Activated CD4-positive, alpha-beta T cell treated with anti-CD3 and anti-CD28 coated beads, Interleukin-2, amount 50 U/mL, for 1 hour (primary cell): ENCODE data around the gene AKAP8L.
"Not testable (repeated sequence)": the region's sequence is repeated elsewhere in the genome, so short reads cannot be mapped to it uniquely, and the experiment has no call there.

Source experiments
- DNase-seq: peaks from one replicate; pipeline ENCODE4 v3.0.0-alpha.2; 2020

The AKAP8L gene

DNA sequence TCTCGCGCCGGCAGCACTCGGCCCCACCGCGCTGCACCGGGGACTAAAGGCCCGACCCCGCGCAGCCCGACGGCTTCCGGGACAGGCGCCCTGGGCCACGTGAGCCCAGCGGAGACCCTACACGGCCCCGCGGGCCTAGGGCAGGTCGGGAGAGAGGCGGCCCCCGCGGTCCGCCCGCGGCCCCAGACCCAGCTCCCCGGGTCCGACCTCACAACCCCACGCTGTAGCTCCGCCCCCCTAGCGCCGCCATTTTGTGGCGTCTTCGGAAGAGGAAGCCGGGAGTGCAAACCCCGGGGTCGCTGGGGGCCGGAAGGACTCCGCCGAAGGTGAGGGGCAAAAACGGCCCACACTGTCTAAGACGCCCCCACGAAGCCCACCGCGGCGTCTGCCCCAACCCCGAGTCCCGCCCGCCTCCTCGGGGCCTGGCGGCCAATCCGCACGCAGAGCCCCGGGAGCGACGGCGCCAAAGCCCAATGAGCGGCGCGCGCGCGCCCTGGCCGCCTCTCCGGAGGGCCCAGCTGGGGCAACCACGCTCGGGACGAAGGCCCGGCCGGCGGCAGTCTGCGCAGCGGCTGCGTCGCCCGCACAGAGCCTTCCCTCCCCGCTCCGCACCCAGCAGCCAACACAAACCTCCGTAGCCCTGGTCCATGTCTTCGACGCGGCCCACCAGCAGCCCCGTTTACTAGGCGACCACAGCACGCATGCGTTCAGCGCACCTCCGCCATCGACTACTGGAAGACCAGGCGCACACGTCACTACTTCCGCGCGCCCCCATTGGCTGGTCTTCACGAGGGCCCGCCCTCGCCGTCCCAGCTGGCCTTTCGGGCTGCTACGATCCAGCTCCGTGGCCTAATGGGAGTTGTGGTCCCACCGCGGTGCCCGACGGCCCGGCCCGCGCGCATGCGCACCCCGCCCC lies 39.4 kb downstream of the AKAP8L start, which contains the start of gene AKAP8:
Gene AKAP8, minus strand, starts transcription at position 705 of the 916 bp plus-strand sequence. Its CDS starts 56 bp downstream, at position 649.
- peak; percentile 97 for DNase-seq

DNA sequence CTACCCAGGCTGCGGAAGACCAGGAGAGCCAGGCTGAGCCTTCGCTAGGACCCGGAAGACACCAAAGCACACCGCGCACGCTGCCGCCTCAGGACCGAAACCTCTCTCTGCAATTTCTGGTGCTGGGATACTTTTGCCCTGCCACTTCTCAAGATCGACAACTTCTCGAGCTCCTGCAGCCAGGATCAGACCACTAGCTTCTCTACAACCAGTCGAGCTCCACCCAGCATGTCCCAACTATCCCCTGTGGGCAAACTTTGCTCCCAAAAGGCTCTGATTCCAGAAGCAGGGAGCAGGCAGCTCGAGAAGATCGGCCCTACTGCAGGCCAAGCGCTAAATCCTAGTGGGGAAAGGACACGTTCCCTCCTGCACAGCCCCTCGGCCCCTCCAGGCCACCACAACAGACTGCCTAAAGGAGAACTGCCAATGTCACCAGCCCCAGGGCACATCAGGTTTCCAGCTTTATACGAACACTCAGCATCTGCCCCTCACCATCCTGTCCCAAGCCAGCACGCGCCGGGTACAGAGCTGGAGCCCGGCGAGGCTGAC lies 40.2 kb downstream of the AKAP8L start:
- DNase-seq, result peak; percentile 39

DNA sequence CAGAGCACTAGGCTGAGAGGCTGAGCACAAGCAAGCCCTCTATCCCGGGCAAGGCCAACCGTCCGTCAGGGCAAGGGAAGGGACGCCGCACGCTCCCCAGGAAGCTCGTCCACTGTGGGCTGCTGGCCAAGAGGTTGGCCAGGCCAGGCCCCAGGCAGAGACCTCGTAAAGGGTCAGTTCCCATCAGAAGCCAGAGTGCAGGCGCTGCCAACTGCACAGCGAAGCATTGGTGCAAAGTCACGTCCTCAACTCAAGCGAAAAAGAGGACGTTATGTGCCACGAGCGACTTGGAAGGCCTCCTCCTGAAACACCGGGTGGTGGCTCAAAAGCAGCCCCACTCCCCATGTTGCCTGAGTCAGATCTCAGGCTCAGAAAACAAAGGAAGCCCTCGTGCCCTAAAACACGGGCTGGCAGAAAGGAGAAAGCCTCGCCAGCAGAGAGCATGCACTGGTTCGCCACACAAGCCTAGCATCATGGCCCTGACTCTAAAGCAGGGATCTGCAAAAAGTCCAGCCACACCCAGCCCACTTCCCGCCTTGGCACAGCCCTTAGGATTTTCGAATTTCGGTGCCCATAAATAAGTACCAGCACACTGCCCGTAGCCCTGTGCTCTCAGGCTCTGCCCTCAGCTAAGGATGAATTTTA lies 43.9 kb downstream of the AKAP8L start:
- no peak for DNase-seq

DNA sequence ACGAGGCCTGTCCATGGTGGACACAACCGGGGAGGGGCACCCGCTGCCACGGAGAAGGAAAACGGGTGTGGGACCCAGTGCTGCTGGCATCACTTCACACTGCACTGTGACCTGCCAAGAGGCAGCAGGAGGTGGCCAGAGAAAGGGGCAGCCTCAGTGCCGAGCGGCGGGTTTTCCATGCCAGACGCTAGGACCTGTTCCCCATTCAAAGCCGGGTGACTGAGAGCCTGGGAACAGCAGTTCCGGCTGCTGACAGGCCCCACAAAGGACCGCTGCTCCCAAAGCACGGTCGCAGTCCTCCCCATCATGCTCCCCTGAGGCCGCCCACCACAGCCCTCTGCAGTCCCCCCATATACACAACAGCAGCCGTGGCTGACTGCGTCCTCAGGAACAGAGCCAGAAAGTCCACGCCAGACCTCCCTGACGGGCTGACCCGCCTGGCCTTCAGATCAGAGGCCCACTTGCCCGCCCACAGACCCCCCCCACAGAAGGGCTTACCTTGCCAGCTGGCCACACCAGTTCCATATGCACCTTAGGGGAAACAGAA lies 44.6 kb downstream of the AKAP8L start:
- DNase-seq, result no peak

DNA sequence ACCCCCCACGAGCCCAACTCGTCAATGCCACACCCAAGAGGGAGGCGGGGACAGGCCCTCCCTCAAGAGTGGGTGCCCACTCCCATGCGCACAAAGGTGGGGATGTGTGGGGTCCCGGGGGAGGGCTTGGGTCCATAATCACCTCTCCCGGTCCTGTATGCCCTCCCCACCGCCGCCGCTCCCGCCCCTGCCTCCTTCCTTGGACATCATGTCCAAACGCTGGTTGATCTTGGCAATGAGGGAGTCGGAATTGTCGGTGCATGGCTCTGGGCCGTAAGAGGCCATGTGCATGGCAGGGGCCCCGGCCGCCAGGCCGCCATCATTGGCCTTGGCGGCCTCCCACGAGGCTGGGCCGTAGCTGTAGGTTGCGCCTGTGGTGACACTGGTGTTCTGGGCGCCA lies 45.1 kb downstream of the AKAP8L start:
- no peak for DNase-seq

DNA sequence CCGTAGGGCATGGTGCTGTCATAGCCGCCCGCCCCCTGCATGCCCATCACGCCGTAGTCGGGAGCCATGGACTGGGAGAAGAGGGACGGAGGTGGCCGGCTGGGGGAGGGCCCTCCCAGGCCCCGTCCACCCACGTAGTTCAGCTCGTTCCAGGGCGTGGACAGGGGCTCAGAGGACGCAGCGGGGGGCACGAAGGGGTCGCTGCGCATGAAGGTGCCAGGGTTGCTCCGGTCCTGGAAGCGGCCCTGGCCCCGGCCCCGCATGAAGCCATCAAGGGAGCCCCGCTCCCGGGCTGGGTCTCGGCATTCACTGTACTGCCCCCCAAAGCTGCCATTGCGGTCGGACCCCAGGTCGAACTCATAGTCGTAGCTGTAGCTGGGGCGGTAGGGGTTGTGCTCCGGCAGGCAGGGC lies 45.9 kb downstream of the AKAP8L start:
- no peak for DNase-seq

DNA sequence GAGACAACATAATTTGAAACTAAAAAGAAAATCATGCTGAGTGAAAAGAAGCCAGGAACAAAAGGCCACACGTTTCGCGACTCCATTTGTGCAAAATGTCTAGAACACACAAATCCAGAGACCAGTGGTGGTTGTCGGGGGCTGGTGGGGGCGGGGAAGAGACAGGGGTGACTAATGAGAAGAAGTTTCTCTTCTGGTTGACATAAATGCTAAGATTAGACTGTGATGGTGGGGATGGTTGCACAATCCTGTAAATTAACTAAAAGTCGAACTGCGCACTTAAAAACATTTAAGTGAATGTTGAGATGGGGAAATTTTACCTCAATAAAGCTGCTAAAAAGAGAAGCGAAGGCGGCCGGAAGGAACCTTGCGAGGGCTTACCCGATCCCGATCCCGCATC lies 46.3 kb downstream of the AKAP8L start:
- DNase-seq, result no peak

DNA sequence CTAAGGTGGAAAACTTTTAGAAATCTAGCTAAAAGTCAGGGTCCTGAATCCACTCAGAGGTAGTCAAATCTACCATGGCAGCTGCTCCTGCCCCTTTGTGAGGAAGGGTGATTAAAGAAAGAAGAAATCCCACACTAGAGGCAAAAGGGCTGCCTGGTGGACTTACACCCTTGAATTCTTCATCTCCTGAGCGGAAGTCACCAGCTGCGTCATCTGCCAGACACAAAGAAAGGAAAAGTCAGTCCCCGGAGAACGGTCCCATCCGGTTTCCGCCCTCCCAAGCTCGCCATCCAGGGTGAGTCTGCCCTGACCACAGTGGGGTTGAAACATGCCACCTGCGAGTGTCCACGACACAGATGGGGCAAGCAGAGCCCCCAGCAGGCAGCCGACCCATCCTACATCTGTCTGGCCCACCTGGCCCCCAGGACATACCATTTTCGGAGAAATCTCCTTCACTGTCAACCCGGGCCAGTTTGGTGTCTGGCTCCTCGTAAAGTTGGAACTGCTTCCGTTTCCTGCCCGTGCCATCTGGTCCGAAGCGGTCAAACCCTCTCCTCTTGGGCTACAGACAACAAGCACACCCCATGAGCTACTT lies 46.9 kb downstream of the AKAP8L start:
- DNase-seq, result no peak

DNA sequence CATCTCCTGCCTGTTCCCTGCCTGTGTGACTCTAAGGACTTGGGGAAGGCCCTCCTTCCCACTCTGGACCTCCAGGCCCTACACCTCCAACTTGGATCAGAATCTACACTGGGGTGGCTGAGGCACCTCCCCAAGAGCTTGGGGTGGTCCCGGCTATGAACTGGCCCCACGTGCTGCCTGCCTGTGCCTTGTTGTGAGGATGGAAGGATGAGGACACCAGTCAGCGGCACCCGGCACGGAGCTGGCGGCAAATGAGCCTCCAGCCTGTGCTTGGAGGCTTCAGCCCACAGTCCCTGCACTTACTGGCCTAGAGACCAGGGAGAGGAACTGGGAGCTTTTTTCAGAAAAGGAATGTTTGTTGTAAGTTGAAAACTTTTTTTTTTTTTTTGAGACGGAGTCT lies 47.7 kb downstream of the AKAP8L start:
- no peak for DNase-seq

DNA sequence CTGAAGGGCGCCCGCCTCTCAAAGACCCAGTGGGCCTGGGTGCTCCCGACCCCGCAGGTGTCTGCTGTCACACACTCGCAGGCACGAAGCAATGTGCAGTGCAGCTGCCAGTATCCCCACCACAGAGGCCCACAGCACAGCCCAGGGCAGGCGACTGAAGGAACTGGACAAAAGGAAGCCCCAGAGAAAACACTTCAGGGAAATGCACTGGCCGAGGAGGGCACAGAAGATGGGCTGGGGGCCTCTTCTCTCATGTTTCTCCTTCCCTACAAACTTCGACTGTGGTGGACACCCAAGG lies 49.2 kb downstream of the AKAP8L start:
- DNase-seq, result no peak

DNA sequence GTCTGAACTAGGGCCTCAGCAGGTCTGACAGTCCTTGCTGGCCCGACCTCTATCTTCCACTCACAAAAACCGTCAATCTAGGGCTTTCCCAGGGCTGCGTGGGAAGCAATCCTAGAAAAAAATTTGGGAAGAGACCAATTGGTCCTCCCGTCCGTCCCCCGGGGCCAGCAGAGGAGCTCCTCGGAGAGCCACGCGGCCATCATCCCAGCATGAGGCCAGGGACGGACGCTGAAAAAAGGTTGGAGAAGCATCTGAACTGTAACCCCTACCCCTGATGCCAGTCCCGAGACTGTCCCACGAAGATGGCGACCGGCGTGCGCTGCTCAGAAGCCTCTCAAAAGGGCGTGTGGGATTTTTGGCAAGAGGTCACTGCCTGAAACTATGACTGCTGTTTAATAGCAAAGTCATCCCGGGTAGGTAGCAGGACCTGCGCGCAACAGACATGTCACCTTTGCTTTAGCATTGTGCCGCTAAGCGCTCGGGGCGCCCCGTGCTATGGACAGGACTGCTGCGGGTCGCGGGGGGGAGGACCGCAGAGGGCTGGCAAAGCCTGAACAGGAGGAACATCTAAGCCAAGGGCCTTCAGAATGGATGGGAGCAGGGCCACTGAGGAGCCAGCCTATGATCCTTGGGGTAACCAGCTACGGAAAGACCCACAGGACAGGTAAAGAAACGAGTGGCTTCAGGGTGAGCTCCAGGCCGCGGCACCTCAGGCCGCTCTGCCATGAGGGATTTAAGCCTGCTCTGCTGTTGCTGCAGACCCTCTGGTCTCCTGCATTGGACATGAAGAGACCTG lies 49.8 kb downstream of the AKAP8L start:
- no peak for DNase-seq

DNA sequence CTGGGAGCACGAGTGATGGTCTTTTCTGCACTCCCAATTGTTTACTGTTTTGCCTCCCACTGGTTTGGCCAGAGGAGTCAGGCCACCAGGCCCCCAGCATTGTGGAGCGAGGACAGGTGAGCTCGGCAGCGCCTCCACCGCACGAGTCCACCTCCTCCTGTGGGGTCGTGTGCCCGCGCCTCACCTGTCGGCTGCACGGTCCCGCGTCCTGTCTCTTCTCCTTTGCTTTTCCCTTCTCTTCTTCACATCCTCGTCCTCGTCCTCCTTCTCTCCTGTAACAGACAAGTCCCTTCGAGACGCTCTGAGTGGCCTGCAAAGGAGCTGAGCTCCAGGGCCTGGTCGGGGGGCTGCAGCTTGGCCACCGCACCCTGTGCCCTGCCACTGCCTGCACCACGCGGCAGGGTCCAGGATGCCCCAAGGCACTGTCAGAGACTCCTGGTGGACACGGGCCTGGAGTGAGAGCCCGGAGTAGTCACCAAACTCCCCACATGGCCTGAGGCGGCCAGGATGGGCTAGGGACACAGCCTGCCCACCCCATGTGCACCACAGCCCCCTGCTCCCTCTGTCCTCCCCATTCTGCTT lies 50.6 kb downstream of the AKAP8L start:
- no peak for DNase-seq

DNA sequence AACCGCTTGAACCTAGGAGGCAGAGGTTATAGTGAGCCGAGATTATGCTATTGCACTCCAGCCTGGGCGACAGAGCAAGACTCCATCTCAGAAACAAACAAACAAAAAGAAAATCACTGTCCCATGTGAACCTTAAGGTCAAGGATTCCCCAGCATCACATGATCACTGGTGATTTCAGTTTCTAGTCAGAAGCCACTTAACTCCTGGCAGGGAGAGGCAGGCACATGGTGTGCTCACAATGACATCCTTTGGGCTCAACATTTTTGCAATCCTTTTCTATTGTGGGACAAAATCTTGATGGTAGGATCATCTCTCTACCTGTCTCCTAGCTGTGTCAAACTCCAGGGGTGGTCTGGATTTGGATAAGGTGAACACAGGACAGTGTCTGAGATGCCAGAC lies 51.3 kb downstream of the AKAP8L start:
- no peak for DNase-seq

DNA sequence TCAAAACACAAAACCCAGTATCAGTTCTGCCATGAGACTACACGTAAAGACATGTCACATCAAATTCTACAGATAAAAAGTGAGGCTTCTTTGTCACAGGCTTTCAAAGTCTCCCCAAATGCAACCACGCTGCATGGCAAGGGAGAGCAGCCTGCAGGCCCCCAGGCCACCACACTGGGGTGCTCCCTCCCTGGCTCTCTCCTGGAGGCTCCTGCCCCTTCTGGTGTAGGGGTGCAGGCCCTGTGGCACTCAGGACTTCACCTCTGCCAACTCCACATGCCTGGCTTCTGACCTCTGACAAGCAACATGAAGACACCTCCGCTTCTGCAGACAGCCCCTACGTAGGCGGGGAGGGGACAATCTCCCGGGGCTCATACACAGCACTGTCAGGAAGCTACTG lies 53.5 kb downstream of the AKAP8L start:
- no peak for DNase-seq

DNA sequence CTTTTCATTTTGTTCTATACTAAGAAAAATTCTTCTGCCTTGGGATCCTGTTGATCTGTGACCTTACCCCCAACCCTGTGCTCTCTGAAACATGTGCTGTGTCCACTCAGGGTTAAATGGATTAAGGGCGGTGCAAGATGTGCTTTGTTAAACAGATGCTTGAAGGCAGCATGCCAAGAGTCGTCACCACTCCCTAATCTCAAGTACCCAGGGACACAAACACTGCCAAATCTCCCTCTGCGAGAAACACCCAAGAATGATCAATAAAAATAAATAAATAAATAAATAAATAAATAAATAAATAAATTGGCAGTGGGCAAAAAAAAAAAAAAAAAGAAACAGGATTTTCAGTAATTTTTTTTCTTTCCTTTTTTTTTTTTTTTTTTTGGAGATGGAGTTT lies 55.0 kb downstream of the AKAP8L start:
- not testable (repeated sequence) for DNase-seq

DNA sequence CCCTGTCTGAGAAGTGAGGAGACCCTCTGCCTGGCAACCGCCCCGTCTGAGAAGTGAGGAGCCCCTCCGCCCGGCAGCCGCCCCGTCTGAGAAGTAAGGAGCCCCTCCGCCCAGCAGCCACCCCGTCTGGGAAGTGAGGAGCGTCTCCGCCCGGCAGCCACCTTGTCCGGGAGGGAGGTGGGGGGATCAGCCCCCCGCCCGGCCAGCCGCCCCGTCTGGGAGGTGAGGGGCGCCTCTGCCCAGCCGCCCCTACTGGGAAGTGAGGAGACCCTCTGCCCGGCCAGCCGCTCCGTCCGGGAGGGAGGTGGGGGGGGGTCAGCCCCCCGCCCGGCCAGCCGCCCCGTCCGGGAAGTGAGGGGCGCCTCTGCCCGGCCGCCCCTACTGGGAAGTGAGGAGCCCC lies 55.7 kb downstream of the AKAP8L start:
- not testable (repeated sequence) for DNase-seq

DNA sequence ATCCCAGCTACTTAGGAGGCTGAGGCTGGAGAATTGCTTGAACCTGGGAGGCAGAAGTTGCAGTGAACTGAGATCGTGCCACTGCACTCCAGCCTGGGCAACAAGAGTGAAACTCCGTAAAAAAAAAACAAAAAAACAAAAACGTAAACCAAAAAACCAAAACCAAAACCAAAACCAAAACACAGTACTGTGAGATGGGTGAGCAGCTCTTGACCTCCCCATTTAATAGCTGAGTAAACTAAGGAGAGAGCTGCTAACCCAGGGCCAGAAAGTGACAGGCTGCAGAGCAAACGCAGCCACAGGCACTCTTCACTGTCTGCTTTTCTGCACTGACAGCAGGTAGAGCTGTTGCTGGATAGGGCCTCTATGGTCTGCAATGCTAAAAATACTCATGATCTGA lies 58.8 kb downstream of the AKAP8L start:
- not testable (repeated sequence) for DNase-seq

DNA sequence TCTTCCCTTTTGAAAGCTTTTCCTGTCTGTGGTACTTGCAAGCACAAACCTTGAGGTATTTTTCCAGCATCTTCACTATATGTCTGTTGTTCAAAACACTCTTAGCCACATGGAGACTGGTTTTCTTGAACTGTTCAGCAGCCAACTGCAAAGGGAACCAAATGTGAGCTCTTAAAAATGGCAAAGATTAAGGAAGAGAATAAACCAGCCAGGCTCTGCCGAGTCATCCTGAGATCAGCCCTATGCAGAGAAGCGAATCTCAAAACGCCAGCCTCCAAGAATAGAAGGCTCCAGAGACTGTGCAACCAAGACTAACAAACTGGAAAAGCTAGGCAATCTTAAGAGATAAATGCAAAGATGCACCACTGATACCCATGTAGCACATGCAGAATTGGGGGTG lies 59.9 kb downstream of the AKAP8L start:
- no peak for DNase-seq

DNA sequence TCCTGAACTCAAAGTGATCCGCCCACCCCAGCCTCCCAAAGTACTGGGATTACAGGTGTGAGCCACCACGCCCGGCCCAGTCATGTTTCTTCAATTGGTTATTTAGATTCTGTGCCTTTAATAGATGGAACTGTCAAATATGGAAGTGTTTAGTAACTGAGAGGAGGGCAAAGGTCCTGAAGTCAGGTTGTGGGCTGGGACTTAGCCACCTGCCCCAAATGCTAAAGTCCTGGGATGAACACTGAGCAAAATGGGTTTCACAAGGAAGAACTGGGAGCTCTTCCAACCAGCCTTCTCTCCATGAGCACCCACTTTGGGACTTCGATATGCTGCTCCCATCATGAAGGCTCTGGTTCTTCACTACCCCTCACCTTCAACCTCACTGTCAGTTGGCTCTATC lies 60.9 kb downstream of the AKAP8L start:
- no peak for DNase-seq

DNA sequence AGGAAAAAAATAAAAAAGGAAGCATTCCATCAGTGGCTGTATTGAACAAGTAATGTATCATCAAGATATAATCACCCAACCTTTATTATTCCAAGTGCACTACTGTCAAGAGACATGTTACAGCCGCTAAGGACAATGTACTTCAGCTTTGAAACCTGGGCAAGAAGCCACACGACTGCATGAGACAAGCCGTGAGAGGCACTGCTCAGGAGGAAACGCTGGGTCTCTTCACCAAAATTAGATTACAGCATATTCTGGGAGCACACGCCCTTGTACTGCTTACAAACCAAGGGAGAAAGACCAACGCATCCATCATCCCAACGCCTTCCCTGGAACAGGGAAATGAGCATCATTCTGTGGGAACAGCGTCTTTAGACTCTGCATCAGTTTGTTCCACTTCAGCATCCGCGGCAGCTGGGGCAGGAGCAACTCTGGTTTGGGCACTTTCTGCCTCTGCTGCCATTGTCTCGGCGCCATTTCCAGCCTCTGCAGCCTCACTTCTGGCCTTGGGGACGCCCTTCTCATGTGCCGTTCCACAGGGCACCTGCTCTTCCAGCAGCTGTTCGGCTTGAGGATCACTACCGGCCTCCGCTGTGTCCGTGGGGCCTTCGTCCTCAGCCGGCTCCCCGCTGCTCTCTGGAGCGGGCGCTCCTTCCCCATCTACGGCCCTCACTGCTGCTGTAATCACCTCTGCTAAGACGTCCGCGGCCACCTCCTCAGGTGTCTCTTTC lies 64.1 kb downstream of the AKAP8L start:
- no peak for DNase-seq

DNA sequence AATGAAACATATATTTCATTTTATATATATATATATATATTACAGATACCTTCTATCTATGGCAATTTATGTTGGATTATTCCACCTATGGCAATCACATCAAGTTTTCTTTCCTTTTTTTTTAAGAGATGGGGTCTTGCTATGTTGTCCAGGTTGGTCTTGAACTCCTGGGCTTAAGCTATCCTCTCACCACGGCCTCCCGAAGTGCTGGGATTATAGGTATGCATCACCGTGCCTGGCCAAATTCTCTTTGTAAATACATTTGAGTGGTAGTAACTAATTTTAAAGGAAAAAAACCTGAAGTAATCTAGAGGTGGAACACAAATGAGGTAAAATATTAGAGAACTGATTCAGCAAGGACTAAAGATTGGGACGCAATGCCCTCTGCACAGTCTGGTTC lies 64.9 kb downstream of the AKAP8L start:
- no peak for DNase-seq

DNA sequence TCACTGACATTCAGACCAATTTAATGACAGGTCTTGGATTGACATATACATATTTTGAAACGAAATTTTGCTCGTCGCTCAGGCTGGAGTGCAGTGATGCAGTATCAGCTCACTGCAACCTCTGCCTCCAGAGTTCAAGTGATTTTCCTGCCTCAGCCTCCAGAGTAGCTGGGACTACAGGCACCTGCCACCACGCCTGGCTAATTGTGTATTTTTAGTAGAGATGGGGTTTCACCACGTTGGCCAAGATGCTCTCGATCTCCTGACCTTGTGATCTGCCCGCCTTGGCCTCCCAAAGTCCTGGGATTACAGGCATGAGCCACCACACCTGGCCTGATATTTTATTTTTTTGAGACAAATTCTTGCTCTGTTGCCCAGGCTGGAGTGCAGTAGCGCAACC lies 66.3 kb downstream of the AKAP8L start:
- DNase-seq, result not testable (repeated sequence)
